Fibroblast of lung (primary cell): Measurements from ENCODE around the gene MCTP2.

Source experiments
- CTCF ChIP-seq, 2 donors: IDR thresholded peaks in 1 of 2; conservative IDR thresholded peaks in 1 of 2; 1 replicate in 1 of 2; 2 replicates in 1 of 2; pipeline ENCODE4 v1.5.1; 2011 to 2012; ENCODE audit warnings: low read length in 2 of 2, control low read depth in 1 of 2, inconsistent platforms in 1 of 2, low read depth in 1 of 2, mild to moderate bottlenecking in 1 of 2
- EZH2 ChIP-seq: IDR thresholded peaks from 2 replicates; pipeline ENCODE4 v1.5.1; 2012; ENCODE audit warnings: low read length, control low read depth, mild to moderate bottlenecking; ENCODE audit errors: missing control alignments

GRCh38 chr15:94258246-94258645 lies 26.9 kb downstream of the MCTP2 start:
- TF ChIP-seq CTCF (conservative IDR thresholded peaks at IDR 0.05 in 1 of 2, IDR thresholded peaks at IDR 0.05 in 1 of 2; ENCODE audit: low read depth in 1 of 2, low read length in 2 of 2) (no peak), EZH2 (no peak)
